Kidney epithelial cell (primary cell): ENCODE data around the gene HSPA4L. TPM values are rescaled to one million over a fixed set of nuclear protein-coding genes. Genes with fewer than 3 reads are reported as not detected.

Experiments used
- DNase-seq: peaks from one replicate; pipeline ENCODE4 v3.0.0-alpha.2; 2010; ENCODE audit warnings: low read depth
- H3K27me3 ChIP-seq: 2 replicates; pipeline ENCODE4 v1.6.0; 2011; ENCODE audit warnings: low read length; ENCODE audit not compliant: control insufficient read depth, insufficient read depth
- H3K36me3 ChIP-seq: 2 replicates; pipeline ENCODE4 v1.5.1; 2011; ENCODE audit warnings: low read length; ENCODE audit not compliant: control insufficient read depth, insufficient read depth
- H3K4me3 ChIP-seq: 2 replicates; pipeline ENCODE4 v1.5.1; 2011; ENCODE audit warnings: low read depth, mild to moderate bottlenecking, control low read depth, low read length
- total RNA-seq: library from RNA; depleted of rRNA; stranded (reverse); fragments of >200 nt; gene quantifications from 2 replicates; pipeline ENCODE4 v1.2.3, GENCODE V29; 2015
- TF ChIP-seq, protein P1 (sequence below): IDR thresholded peaks from 2 replicates; pipeline ENCODE4 v1.5.1; 2011; ENCODE audit warnings: mild to moderate bottlenecking, moderate library complexity, low read length, control low read depth, inconsistent platforms; ENCODE audit not compliant: insufficient read depth, poor library complexity, severe bottlenecking

The HSPA4L gene
- total RNA-seq, 1 donor from 2014 or later, result 10.2 TPM

DNA sequence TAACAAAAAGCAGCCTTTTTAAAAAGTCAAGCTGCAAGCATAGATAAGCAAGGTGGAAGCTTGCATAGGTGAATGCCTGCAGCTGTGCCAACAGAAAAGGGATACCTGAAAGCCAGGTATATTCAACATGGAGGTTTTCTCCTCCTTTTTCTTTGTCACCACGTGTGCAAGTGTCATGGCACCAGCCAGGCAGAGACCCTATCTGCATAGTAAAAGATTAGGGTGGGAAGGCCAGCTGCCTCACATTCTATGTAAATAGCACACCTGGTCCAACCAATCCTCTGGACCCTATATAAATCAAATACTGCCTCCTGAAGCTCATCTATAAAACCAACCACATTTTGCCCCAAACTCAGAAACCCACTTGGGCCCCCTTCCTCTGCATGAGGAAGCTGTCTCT is 70.5 kb downstream of the HSPA4L start:
- Histone ChIP-seq H3K36me3 (no peaks in the 10 kb centered on the region), H3K4me3 (no peak overlapping the region), H3K27me3 (no peaks in the 10 kb centered on the region)
- DNase-seq, result no peak
- TF ChIP-seq, protein P1, sequence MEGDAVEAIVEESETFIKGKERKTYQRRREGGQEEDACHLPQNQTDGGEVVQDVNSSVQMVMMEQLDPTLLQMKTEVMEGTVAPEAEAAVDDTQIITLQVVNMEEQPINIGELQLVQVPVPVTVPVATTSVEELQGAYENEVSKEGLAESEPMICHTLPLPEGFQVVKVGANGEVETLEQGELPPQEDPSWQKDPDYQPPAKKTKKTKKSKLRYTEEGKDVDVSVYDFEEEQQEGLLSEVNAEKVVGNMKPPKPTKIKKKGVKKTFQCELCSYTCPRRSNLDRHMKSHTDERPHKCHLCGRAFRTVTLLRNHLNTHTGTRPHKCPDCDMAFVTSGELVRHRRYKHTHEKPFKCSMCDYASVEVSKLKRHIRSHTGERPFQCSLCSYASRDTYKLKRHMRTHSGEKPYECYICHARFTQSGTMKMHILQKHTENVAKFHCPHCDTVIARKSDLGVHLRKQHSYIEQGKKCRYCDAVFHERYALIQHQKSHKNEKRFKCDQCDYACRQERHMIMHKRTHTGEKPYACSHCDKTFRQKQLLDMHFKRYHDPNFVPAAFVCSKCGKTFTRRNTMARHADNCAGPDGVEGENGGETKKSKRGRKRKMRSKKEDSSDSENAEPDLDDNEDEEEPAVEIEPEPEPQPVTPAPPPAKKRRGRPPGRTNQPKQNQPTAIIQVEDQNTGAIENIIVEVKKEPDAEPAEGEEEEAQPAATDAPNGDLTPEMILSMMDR, result no peak

DNA sequence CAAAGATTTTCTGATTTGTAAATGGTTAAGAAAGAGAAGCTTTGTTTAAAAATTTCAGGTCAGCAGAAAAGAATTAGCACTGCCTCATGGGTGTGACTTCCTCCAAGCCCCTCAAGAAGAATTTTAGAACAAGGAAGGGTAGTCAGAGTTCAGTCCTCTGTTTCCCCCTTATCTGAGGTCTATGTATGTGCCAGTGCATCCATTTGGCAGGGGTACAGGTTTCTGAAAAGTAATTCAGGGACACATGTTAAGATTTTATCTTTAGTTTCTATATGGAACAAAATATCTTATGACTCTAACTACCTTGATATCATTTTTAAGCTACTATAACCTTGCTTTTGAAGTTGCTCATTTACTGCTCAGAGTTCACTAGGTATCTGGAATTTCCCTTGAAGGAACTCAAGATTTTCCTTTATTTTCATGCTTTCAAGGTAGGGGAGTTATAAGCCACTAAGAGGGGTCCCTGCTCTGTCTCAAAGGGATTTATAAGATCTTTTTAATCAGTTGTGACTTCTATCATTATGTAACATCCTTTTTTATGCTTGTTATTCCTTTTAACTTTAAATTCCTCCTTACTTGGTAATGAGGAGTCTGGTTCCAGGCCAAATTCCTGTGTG is 74.2 kb downstream of the HSPA4L start:
- TF ChIP-seq, protein P1, result no peak
- H3K27me3 ChIP-seq, result no peaks in the 10 kb centered on the region
- H3K4me3 ChIP-seq, result no peak overlapping the region
- H3K36me3 ChIP-seq, result no peaks in the 10 kb centered on the region
- no peak for DNase-seq

DNA sequence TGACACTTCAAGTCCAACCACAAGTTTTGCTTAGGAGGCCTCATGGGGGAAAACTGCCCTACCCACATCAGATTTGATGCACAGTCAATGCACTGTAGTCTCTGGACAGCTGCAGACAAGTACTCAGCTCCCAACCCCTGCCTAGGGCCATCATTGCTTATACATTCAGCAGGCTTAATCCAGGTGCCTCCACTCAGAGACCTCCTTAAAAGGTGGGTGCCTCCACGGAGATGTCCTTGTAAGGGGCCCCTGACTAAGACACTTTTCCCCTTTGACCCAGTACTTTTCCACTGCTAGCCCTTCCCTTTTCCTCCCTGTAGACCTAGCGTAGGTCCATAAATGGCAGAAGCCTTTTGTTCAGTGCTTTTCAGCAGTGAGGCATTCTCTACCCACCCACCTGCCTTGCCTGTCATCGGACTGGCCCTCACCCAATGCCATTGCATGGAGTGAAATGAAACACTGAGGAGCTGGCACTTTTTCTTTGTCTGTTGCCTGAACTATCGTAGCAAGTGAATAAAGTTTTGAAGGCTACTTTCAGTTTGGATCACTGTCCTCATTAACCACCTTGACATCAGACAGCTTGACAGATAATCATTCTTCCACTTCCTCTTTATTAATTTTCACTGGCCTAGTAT is 74.8 kb downstream of the HSPA4L start:
- no peaks in the 10 kb centered on the region for H3K36me3 ChIP-seq
- TF ChIP-seq, protein P1, result no peak
- peak; percentile 38 for DNase-seq
- H3K27me3 ChIP-seq, result no peaks in the 10 kb centered on the region
- no peak overlapping the region for H3K4me3 ChIP-seq

DNA sequence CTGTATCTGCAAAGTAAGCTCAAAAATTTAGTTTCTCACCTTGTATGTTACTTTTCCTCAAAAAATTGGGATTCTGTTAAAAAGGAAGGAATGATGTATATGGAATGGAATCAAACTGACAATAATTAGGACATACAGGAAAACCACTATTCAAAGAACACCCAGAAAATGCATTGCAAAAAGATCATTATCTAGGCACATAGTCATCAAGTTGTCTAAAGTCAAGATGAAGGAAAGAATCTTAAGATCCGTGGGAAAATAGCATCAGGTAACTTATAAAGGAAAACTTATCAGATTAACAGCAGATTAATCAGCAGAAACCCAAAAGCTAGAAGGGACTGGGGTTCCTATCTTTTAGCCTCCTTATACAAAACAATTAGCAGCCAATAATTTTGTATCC is 75.5 kb downstream of the HSPA4L start:
- Histone ChIP-seq H3K27me3 (no peaks in the 10 kb centered on the region), H3K4me3 (no peak overlapping the region), H3K36me3 (no peaks in the 10 kb centered on the region)
- no peak for DNase-seq
- TF ChIP-seq, protein P1, result no peak

DNA sequence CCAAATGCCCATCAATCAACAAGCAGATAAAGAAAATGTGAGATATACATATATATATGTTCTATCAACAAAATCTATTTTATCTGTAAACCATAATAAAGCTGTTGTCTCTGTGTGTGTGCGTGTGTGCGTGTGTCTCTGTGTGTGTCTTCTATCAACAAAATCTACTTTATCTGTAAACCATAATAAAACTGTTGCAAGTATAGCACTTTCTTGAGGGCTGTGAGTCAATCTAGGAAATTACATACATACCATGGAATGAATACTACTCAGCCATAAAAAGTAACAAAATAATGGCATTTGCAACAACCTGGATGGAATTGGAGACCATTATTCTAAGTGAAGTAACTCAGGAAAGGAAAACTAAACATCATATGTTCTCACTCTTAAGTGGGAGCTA is 86.1 kb downstream of the HSPA4L start:
- no peak for DNase-seq
- Histone ChIP-seq H3K27me3 (no peaks in the 10 kb centered on the region), H3K36me3 (no peaks in the 10 kb centered on the region), H3K4me3 (no peak overlapping the region)
- TF ChIP-seq, protein P1, result no peak

DNA sequence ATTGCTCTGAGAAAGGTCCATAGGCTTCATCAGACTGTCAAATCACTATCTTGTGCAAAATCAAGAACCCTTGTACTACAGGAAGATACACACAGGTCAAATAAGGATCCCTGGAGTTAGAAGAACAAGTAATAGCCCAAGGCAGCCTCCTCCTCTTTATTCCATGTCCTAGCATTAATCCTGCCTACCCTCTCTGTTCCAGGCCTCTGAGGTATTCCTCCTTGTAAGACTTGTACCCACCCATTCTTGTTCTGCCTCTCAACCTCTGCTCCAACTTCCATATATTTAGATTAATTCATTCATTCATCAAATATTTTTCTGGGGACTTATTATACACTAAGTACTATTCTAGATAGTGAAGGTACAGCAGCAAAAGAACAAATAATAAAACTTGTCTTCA is 88.2 kb downstream of the HSPA4L start:
- no peak for DNase-seq
- Histone ChIP-seq H3K36me3 (no peaks in the 10 kb centered on the region), H3K27me3 (no peaks in the 10 kb centered on the region), H3K4me3 (no peak overlapping the region)
- TF ChIP-seq, protein P1, result no peak
